ENCODE data around the gene CAPN3.

The CAPN3 gene

DNA sequence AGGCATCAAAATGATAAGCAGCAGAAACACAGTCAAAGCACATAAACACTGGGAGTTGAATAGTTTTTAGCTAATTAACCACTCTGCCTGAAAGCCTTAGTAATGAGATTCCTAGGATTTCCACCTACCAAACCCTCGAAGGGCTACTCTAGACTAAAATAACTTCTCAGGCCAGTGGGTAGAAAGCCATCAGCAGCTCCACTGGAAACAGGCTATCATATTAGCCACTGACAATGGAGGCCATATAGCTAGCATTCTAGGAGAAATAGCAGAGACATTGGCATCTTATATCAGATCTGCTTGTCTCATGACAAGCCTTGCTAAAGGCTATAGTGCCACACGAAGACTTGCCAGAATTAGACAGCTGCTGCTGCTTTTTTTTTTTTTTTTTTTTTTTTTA lies 4.5 kb upstream of the CAPN3 start:
- Histone ChIP-seq H3K27ac (replicated peaks) (no peak overlapping the region), H3K27me3 (ENCODE audit: insufficient read depth, poor library complexity, severe bottlenecking) (no peaks in the 10 kb centered on the region), H3K4me3 (replicated peaks; ENCODE audit: insufficient read depth, low read length) (no peak overlapping the region)
- no peak for DNase-seq (ENCODE audit: low read depth in 1 of 2, low spot score in 1 of 2)
- TF ChIP-seq, protein P1, sequence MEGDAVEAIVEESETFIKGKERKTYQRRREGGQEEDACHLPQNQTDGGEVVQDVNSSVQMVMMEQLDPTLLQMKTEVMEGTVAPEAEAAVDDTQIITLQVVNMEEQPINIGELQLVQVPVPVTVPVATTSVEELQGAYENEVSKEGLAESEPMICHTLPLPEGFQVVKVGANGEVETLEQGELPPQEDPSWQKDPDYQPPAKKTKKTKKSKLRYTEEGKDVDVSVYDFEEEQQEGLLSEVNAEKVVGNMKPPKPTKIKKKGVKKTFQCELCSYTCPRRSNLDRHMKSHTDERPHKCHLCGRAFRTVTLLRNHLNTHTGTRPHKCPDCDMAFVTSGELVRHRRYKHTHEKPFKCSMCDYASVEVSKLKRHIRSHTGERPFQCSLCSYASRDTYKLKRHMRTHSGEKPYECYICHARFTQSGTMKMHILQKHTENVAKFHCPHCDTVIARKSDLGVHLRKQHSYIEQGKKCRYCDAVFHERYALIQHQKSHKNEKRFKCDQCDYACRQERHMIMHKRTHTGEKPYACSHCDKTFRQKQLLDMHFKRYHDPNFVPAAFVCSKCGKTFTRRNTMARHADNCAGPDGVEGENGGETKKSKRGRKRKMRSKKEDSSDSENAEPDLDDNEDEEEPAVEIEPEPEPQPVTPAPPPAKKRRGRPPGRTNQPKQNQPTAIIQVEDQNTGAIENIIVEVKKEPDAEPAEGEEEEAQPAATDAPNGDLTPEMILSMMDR (IDR thresholded peaks at IDR 0.05; ENCODE audit: insufficient read depth, low read length): no peak
- TF ChIP-seq GABPA (IDR thresholded peaks at IDR 0.05; ENCODE audit: low read depth): no peak
- TF ChIP-seq POLR2AphosphoS5 (IDR thresholded peaks at IDR 0.05; ENCODE audit: low read depth): no peak
- TF ChIP-seq, protein P2, sequence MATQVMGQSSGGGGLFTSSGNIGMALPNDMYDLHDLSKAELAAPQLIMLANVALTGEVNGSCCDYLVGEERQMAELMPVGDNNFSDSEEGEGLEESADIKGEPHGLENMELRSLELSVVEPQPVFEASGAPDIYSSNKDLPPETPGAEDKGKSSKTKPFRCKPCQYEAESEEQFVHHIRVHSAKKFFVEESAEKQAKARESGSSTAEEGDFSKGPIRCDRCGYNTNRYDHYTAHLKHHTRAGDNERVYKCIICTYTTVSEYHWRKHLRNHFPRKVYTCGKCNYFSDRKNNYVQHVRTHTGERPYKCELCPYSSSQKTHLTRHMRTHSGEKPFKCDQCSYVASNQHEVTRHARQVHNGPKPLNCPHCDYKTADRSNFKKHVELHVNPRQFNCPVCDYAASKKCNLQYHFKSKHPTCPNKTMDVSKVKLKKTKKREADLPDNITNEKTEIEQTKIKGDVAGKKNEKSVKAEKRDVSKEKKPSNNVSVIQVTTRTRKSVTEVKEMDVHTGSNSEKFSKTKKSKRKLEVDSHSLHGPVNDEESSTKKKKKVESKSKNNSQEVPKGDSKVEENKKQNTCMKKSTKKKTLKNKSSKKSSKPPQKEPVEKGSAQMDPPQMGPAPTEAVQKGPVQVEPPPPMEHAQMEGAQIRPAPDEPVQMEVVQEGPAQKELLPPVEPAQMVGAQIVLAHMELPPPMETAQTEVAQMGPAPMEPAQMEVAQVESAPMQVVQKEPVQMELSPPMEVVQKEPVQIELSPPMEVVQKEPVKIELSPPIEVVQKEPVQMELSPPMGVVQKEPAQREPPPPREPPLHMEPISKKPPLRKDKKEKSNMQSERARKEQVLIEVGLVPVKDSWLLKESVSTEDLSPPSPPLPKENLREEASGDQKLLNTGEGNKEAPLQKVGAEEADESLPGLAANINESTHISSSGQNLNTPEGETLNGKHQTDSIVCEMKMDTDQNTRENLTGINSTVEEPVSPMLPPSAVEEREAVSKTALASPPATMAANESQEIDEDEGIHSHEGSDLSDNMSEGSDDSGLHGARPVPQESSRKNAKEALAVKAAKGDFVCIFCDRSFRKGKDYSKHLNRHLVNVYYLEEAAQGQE (IDR thresholded peaks at IDR 0.05; ENCODE audit: insufficient replicate concordance, low read depth): no peak
- no peak for TF ChIP-seq SPI1 (IDR thresholded peaks at IDR 0.05; ENCODE audit: borderline replicate concordance, low read depth)

DNA sequence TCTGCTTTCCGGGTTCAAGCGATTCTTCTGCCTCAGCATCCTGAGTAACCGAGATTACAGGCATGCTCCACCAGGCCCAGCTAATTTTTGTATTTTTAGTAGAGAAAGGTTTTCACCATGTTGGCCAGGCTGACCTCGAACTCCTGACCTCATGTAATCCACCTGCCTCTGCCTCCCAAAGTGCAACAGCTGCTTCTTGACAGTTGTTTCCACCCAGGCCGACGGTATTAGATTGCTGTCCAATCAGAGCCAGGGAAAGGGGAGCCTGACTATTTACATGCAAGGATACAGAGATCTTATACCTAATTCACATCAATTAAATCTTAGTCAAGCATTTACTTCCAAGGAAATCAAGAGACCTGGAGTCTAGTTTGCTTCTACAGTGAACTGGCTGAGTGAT lies 4.0 kb upstream of the CAPN3 start:
- no peaks in the 10 kb centered on the region for H3K27me3 ChIP-seq (ENCODE audit: insufficient read depth, poor library complexity, severe bottlenecking)
- DNase-seq (ENCODE audit: low read depth in 1 of 2, low spot score in 1 of 2): no peak

DNA sequence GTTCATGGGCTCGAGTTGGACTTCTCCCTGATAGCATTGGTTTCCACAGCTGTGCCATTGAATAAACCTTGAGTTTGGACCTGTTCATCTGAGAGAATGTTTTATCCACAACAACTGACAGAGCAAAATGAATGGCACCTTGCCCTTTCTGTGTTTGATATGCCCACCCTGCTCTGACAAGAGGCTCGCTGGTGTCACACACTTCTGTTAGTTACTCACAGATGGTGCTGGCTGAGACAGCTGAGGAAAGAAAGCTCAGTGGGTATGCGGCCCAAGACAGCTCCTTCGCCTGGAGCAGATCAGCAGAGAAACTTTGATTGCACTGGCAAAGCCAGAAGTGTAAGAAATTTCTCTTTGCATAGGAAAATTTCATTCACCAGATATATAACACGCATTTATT lies 2.5 kb upstream of the CAPN3 start:
- TF ChIP-seq POLR2AphosphoS5 (IDR thresholded peaks at IDR 0.05; ENCODE audit: low read depth) (no peak), SPI1 (IDR thresholded peaks at IDR 0.05; ENCODE audit: borderline replicate concordance, low read depth) (no peak), GABPA (IDR thresholded peaks at IDR 0.05; ENCODE audit: low read depth) (no peak)
- TF ChIP-seq, protein P1 (IDR thresholded peaks at IDR 0.05; ENCODE audit: insufficient read depth, low read length): no peak
- TF ChIP-seq, protein P2 (IDR thresholded peaks at IDR 0.05; ENCODE audit: insufficient replicate concordance, low read depth): no peak
- no peak overlapping the region for H3K27ac ChIP-seq (replicated peaks)
- DNase-seq (ENCODE audit: low read depth in 1 of 2, low spot score in 1 of 2): no peak

More for the DNA sequence above, 4.0 kb upstream of the CAPN3 start:
- H3K27ac ChIP-seq (replicated peaks): no peak overlapping the region
- H3K4me3 ChIP-seq (replicated peaks; ENCODE audit: insufficient read depth, low read length): no peak overlapping the region
- TF ChIP-seq SPI1 (IDR thresholded peaks at IDR 0.05; ENCODE audit: borderline replicate concordance, low read depth) (no peak), GABPA (IDR thresholded peaks at IDR 0.05; ENCODE audit: low read depth) (no peak), POLR2AphosphoS5 (IDR thresholded peaks at IDR 0.05; ENCODE audit: low read depth) (no peak)
- TF ChIP-seq, protein P1 (IDR thresholded peaks at IDR 0.05; ENCODE audit: insufficient read depth, low read length): no peak
- TF ChIP-seq, protein P2 (IDR thresholded peaks at IDR 0.05; ENCODE audit: insufficient replicate concordance, low read depth): no peak

More for the DNA sequence above, 2.5 kb upstream of the CAPN3 start:
- Histone ChIP-seq H3K4me3 (replicated peaks; ENCODE audit: insufficient read depth, low read length) (no peak overlapping the region), H3K27me3 (ENCODE audit: insufficient read depth, poor library complexity, severe bottlenecking) (no peaks in the 10 kb centered on the region)

Data from HL-60 (cell line).